ENCODE data around the gene ERF. TPM values are rescaled to one million over a fixed set of nuclear protein-coding genes. Genes with fewer than 3 reads are reported as not detected.
A peak's percentile ranks its signal among the peaks of the same experiment; 100 is the strongest.

The ERF gene
- polyA plus RNA-seq, 2 of the 4 experiments (the other 2 are of a cell fraction), result 103 to 120 TPM

DNA sequence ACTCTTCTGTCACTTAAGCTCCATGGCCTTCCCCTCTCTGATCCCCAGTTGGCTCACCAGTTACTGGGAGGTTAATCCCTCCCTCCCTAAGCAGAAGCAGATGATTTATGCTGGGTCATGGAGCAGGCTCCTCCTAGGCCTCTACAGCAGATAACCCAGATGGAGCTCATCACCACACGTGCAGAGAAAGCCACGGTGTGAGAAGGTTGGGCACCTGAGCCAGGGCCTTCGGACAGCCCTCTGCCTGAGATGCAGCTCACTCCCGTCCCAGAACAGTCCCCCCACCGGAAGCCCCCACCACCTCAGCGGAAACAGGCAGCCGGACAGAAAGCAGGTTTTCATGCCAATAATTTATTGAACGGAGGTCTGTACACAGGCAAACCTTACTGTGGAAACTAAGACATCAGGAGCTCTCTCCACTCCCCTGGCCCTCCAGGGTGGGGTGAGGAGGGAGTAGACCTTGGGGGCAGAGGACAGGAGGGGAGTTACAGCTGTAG lies 25.0 kb downstream of the ERF start:
- Histone ChIP-seq H3K4me3 (no peak overlapping the region), H3K4me1 (peaks cover 11% of the 10 kb centered on the region; the same call in 2 of the 3 replicates), H3K27ac (peak overlapping the region in 1 of 2 experiments; percentile 29; a peak in 3 of 6 replicates), H3K9me3 (no peaks in the 10 kb centered on the region), H3K4me2 (no peak overlapping the region)
- DNase-seq (ENCODE audit: low read depth in 1 of 2, low spot score in 1 of 2) (peak in 1 of 2 experiments; percentile 65), ATAC-seq (peak; percentile 36 to 56; a peak in 5 of 6 replicates), FAIRE-seq (peak; percentile 97)
- CTCF ChIA-PET, result interaction anchor here (0.6 to 12.7 kb wide), 10 partner anchors 9 to 149 kb away, joined by 3 to 185 read pairs (median 3); partner anchors contain the start of genes GSK3A, PAFAH1B3 and ZNF526
- peak; percentile 34 for TF ChIP-seq MAFK (IDR thresholded peaks at IDR 0.05; ENCODE audit: partially characterized antibody)
- TF ChIP-seq JUN (IDR thresholded peaks at IDR 0.05), result peak in 1 of 2 experiments; percentile 4; a peak in 1 of 5 replicates
- no peak for TF ChIP-seq NPAS2 (CRISPR knock-in tag; IDR thresholded peaks at IDR 0.05; ENCODE audit: borderline replicate concordance)
- WGBS (ENCODE audit: missing lambda C conversion rate), result 83% methylated on average over 8 of the region's 8 CpGs
- POLR2A ChIA-PET, result interaction anchor here (0.6 to 1.7 kb wide), 2 partner anchors 13 to 28 kb away, joined by 7 to 13 read pairs; partner anchors contain the start of gene GSK3A

DNA sequence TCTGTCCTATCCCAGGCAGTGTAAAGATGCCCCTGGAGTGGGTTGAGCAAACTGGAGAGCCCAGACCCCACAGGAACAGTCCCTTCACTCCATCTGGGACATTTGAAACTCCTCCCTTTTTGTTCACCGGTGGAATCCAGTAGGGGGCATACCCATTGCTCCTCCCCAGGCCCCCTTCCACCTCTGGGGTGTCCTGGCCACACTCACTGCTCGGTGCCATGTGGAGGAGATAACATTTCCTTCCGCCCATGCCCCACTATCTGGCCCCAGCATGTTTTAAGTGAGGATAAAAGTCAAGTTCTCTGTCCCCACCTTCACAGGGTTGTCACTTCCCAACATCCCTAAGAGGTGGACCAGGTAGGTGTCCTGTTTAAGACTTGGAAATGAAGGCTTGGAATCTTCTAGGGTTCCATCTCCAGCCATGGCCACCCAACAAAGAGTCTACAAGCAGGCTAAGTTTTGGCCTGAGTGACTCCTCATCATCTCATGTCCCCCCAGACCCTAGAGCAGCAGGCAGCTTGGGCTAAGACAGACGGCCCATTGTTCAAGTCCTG lies 25.6 kb downstream of the ERF start:
- FAIRE-seq, result no peak
- no peak for DNase-seq (ENCODE audit: low read depth in 1 of 2, low spot score in 1 of 2)
- TF ChIP-seq TP53 (CRISPR knock-in tag; IDR thresholded peaks at IDR 0.05) (0 out of 2 replicates have a peak, but pooled peaks have one; percentile 19), FOSB (CRISPR knock-in tag; IDR thresholded peaks at IDR 0.05) (no peak)
- peaks cover 11% of the 10 kb centered on the region; the same call in 2 of the 3 replicates for H3K4me1 ChIP-seq
- no peaks in the 10 kb centered on the region for H3K9me3 ChIP-seq
- WGBS (ENCODE audit: missing lambda C conversion rate), result 73% methylated on average over 4 of the region's 4 CpGs
- ChIA-PET CTCF (interaction anchor here (1.0 to 12.7 kb wide), 8 partner anchors 9 to 148 kb away, joined by 3 to 185 read pairs (median 4); partner anchors contain the start of genes GSK3A, PAFAH1B3 and ZNF526), POLR2A (interaction anchor here (0.6 to 1.7 kb wide), 2 partner anchors 13 to 29 kb away, joined by 7 to 13 read pairs; partner anchors contain the start of gene GSK3A)
- no peak overlapping the region for H3K4me2 ChIP-seq
- ATAC-seq, result peak in 1 of 2 experiments; percentile 24; a peak in 3 of 6 replicates
- H3K4me3 ChIP-seq, result no peak overlapping the region
- peak overlapping the region in 1 of 2 experiments; percentile 29; a peak in 3 of 6 replicates for H3K27ac ChIP-seq

- POLR2A ChIA-PET, result interaction anchor here (1.4 to 1.7 kb wide), 2 partner anchors 14 to 15 kb away, joined by 5 to 13 read pairs; partner anchors contain the start of gene GSK3A
- H3K4me1 ChIP-seq, result peaks cover 11% of the 10 kb centered on the region; the same call in 2 of the 3 replicates
- no peak overlapping the region for H3K27ac ChIP-seq
- FAIRE-seq, result peak; percentile 32
- DNase-seq (ENCODE audit: low read depth in 1 of 2, low spot score in 1 of 2), result no peak
- CTCF ChIA-PET, result interaction anchor here (0.6 to 12.7 kb wide), 9 partner anchors 9 to 192 kb away, joined by 3 to 185 read pairs (median 4); partner anchors contain the start of genes GSK3A, PAFAH1B3 and PRR19
- 86% methylated on average over 4 of the region's 4 CpGs for WGBS (ENCODE audit: missing lambda C conversion rate)
- no peak for TF ChIP-seq EHMT2 (IDR thresholded peaks at IDR 0.05; ENCODE audit: low read depth)
- TF ChIP-seq, protein P1, sequence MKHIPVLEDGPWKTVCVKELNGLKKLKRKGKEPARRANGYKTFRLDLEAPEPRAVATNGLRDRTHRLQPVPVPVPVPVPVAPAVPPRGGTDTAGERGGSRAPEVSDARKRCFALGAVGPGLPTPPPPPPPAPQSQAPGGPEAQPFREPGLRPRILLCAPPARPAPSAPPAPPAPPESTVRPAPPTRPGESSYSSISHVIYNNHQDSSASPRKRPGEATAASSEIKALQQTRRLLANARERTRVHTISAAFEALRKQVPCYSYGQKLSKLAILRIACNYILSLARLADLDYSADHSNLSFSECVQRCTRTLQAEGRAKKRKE (CRISPR knock-in tag; IDR thresholded peaks at IDR 0.05; ENCODE audit: low read depth), result no peak
- TF ChIP-seq ZC3H11A (IDR thresholded peaks at IDR 0.05), result no peak
- no peak for TF ChIP-seq RNF2 (IDR thresholded peaks at IDR 0.05; ENCODE audit: borderline replicate concordance, low read depth)
- TF ChIP-seq JUN (IDR thresholded peaks at IDR 0.05), result no peak
- TF ChIP-seq CBX2 (IDR thresholded peaks at IDR 0.05; ENCODE audit: borderline replicate concordance, low read depth), result no peak
- no peak for TF ChIP-seq MYC (IDR thresholded peaks at IDR 0.05; ENCODE audit: borderline replicate concordance, low read length)
- no peak for TF ChIP-seq GATA3 (IDR thresholded peaks at IDR 0.05; ENCODE audit: borderline replicate concordance)
- no peak for TF ChIP-seq POLR2A (IDR thresholded peaks at IDR 0.05; ENCODE audit: low read length)
- TF ChIP-seq SMC3 (IDR thresholded peaks at IDR 0.05), result no peak
- TF ChIP-seq ZNF302 (CRISPR knock-in tag; IDR thresholded peaks at IDR 0.05), result no peak
- TF ChIP-seq, protein P2, sequence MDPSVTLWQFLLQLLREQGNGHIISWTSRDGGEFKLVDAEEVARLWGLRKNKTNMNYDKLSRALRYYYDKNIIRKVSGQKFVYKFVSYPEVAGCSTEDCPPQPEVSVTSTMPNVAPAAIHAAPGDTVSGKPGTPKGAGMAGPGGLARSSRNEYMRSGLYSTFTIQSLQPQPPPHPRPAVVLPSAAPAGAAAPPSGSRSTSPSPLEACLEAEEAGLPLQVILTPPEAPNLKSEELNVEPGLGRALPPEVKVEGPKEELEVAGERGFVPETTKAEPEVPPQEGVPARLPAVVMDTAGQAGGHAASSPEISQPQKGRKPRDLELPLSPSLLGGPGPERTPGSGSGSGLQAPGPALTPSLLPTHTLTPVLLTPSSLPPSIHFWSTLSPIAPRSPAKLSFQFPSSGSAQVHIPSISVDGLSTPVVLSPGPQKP (IDR thresholded peaks at IDR 0.05; ENCODE audit: low read depth, low read length), result no peak
- TF ChIP-seq ESRRA (IDR thresholded peaks at IDR 0.05; ENCODE audit: borderline replicate concordance, low read length), result no peak
- TF ChIP-seq RCOR1 (IDR thresholded peaks at IDR 0.05; ENCODE audit: low read depth, low read length), result no peak
- no peak for TF ChIP-seq CTCF (IDR thresholded peaks at IDR 0.05)
- TF ChIP-seq FOSL2 (IDR thresholded peaks at IDR 0.05), result no peak
- no peak for TF ChIP-seq FOSL2 (CRISPR knock-in tag; IDR thresholded peaks at IDR 0.05)
- TF ChIP-seq, protein P3, sequence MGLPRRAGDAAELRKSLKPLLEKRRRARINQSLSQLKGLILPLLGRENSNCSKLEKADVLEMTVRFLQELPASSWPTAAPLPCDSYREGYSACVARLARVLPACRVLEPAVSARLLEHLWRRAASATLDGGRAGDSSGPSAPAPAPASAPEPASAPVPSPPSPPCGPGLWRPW (IDR thresholded peaks at IDR 0.05), result no peak
- no peak for TF ChIP-seq TFCP2L1 (CRISPR knock-in tag; IDR thresholded peaks at IDR 0.05)
- TF ChIP-seq TP53 (CRISPR knock-in tag; IDR thresholded peaks at IDR 0.05), result no peak
- no peak overlapping the region for H3K4me2 ChIP-seq
- H3K4me3 ChIP-seq, result no peak overlapping the region
- no peaks in the 10 kb centered on the region for H3K9me3 ChIP-seq
- no peak for ATAC-seq
Measured at GRCh38 chr19:42228641-42229040, 26.3 kb downstream of the ERF start.

Measured in A549 (cell line).